Measurements from ENCODE around the gene LEF1. TPM values are rescaled to one million over a fixed set of nuclear protein-coding genes. Genes with fewer than 3 reads are reported as not detected.

Gene LEF1
- total RNA-seq, 1 donor from 2014 or later: 1.1 TPM

DNA sequence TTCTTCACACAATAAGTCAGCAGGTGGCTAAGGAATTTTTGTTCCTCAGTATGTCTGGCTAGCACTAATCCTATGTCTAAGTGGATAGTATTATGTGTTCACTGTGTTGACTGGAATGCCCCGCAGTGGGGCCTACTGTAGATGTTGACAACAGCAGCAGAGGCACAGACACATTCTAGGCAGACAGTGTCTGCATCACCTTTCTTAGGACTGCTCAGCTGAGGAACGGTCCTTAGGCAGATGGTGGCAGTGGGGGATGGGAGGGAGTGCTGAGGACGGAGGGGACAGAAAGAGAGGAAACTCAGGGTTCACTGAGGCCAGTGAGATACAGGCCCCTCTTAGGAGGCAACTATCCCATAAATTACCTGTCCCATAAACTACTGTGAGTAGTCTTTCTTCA, 44.6 kb upstream of the LEF1 start:
- ATAC-seq (ENCODE audit: low read depth) (no peak), DNase-seq (no peak)
- no peak overlapping the region for H3K27ac Mint-ChIP-seq
- H3K4me1 Mint-ChIP-seq: no peaks in the 10 kb centered on the region
- H3K4me3 Mint-ChIP-seq: no peak overlapping the region
- no peaks in the 10 kb centered on the region for H3K27me3 Mint-ChIP-seq
- H3K36me3 Mint-ChIP-seq (ENCODE audit: low read depth): no peaks in the 10 kb centered on the region
- no peaks in the 10 kb centered on the region for H3K9me3 Mint-ChIP-seq
- POLR2A ChIA-PET: no interaction called here
- intact Hi-C loops (cut with micrococcal nuclease): no loop called here
- CTCF ChIA-PET: no interaction called here
- TF ChIP-seq, protein P1, sequence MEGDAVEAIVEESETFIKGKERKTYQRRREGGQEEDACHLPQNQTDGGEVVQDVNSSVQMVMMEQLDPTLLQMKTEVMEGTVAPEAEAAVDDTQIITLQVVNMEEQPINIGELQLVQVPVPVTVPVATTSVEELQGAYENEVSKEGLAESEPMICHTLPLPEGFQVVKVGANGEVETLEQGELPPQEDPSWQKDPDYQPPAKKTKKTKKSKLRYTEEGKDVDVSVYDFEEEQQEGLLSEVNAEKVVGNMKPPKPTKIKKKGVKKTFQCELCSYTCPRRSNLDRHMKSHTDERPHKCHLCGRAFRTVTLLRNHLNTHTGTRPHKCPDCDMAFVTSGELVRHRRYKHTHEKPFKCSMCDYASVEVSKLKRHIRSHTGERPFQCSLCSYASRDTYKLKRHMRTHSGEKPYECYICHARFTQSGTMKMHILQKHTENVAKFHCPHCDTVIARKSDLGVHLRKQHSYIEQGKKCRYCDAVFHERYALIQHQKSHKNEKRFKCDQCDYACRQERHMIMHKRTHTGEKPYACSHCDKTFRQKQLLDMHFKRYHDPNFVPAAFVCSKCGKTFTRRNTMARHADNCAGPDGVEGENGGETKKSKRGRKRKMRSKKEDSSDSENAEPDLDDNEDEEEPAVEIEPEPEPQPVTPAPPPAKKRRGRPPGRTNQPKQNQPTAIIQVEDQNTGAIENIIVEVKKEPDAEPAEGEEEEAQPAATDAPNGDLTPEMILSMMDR (IDR thresholded peaks at IDR 0.05): no peak

DNA sequence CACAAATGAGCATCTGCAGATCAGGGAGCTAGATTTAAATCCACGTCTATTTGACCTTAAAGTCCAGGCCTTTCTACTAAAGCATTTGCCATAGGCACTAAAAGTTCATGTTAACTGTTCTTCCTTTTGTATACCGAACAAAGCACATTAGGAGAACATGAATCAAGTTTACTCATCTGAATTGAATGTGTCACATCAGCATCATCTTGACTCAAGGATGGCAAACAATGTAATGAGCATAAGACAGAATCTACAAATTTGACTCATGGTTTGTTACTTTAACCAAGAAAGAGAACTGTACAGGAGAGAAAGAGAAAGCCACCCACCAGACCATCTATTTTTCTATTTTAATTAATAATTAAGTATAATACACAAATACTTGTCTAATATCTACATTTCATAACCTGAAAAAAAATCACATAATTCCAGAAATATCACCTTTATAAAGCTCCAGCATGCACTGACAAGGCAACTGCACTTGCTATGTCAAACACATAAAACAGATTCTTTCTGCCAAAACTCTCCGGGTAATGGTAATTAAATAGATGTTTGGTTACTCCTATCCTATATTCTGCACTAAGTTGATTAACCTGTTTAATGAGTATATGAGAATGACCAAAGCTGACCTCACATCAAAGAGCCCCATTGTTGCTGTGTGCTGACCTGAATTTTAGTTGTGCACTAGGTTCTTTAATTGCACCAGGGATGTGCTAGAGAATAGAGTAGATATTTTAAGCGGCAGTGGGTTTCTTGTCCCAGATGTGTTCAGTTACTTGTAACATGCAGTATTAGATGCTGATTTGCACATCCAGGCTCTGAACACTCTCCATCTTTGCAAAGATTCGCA, 42.5 kb upstream of the LEF1 start:
- H3K27ac Mint-ChIP-seq: no peak overlapping the region
- H3K4me3 Mint-ChIP-seq: no peak overlapping the region
- no peaks in the 10 kb centered on the region for H3K27me3 Mint-ChIP-seq
- TF ChIP-seq, protein P1 (IDR thresholded peaks at IDR 0.05): no peak
- intact Hi-C loops (cut with micrococcal nuclease): no loop called here
- ChIA-PET CTCF (no interaction called here), POLR2A (no interaction called here)
- no peak for DNase-seq
- no peak for ATAC-seq (ENCODE audit: low read depth)
- H3K9me3 Mint-ChIP-seq: no peaks in the 10 kb centered on the region
- H3K4me1 Mint-ChIP-seq: no peaks in the 10 kb centered on the region
- no peaks in the 10 kb centered on the region for H3K36me3 Mint-ChIP-seq (ENCODE audit: low read depth)

DNA sequence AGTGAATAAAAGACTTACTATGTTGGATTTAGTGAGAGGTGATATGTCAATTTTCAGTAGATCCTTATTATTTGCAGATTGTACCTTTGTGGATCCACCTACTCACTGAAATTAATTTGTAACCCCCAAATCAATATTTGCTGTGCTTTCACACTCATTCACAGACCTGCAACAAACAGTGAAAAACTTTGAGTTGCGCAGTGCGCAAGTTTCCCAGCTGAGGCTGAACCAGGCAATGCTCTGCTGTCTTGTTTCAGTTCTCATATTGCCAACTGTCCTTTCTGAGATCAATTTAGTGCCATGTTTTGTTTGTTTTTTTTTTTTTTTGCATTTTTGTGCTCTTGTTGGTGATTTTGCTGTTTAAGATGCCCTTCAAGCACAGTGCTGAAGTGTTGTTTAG, 40.8 kb upstream of the LEF1 start:
- POLR2A ChIA-PET: no interaction called here
- TF ChIP-seq, protein P1 (IDR thresholded peaks at IDR 0.05): no peak
- Mint-ChIP-seq H3K4me3 (no peak overlapping the region), H3K27me3 (no peaks in the 10 kb centered on the region), H3K27ac (no peak overlapping the region), H3K36me3 (ENCODE audit: low read depth) (no peaks in the 10 kb centered on the region), H3K4me1 (no peaks in the 10 kb centered on the region), H3K9me3 (no peaks in the 10 kb centered on the region)
- intact Hi-C loops (cut with micrococcal nuclease): no loop called here
- CTCF ChIA-PET: no interaction called here
- DNase-seq: no peak
- no peak for ATAC-seq (ENCODE audit: low read depth)

DNA sequence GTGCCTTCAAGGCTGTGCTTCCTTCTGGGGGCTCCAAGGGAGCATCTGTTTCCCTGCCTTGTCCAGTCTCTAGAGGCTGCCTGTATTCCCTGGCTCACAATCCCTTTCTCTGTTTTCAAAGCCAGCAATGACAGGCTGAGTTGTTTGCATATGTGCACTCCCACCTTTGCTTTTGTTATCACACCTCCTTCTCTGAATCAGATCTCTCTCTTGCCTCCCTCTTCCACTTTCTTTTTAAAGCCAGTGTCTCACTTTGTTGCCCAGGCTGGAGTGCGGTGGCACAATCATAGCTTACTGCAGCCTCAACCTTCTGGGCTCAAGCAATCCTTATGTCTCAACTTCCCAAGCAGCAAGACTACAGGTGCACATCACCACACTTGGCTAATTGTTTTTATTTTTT, 37.1 kb upstream of the LEF1 start:
- intact Hi-C loops (cut with micrococcal nuclease): no loop called here
- no peak for ATAC-seq (ENCODE audit: low read depth)

DNA sequence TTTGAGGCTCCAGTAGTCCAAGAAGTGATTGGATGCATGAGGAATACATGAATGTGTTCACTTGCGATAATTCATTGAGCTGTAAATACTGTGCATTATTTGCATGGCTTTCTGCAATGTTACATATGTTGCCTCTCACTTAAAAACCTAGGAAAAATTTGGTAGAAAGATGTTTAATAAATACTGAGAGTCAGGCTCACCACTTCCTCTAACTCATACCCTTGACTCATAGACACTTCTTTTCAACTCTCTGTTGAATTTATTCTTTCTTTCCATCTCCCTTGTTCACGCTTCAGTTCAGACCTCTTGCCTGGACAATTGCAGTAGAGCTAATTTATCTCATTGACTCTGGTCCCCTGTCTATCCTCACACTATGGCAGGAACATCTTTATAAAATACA, 35.8 kb upstream of the LEF1 start:
- TF ChIP-seq, protein P1 (IDR thresholded peaks at IDR 0.05): no peak
- Mint-ChIP-seq H3K9me3 (no peaks in the 10 kb centered on the region), H3K4me1 (no peaks in the 10 kb centered on the region), H3K27me3 (no peaks in the 10 kb centered on the region), H3K27ac (no peak overlapping the region), H3K4me3 (no peak overlapping the region), H3K36me3 (ENCODE audit: low read depth) (no peaks in the 10 kb centered on the region)
- POLR2A ChIA-PET: no interaction called here
- CTCF ChIA-PET: no interaction called here
- no peak for DNase-seq
- intact Hi-C loops (cut with micrococcal nuclease): no loop called here
- ATAC-seq (ENCODE audit: low read depth): no peak

More for the DNA sequence above, 37.1 kb upstream of the LEF1 start:
- no peak overlapping the region for H3K27ac Mint-ChIP-seq
- POLR2A ChIA-PET: no interaction called here
- TF ChIP-seq, protein P1 (IDR thresholded peaks at IDR 0.05): no peak
- CTCF ChIA-PET: no interaction called here
- no peaks in the 10 kb centered on the region for H3K4me1 Mint-ChIP-seq
- no peak for DNase-seq
- H3K36me3 Mint-ChIP-seq (ENCODE audit: low read depth): no peaks in the 10 kb centered on the region
- no peaks in the 10 kb centered on the region for H3K9me3 Mint-ChIP-seq
- no peaks in the 10 kb centered on the region for H3K27me3 Mint-ChIP-seq
- no peak overlapping the region for H3K4me3 Mint-ChIP-seq
